Cortex of kidney (tissue), 1 donor: Measurements from ENCODE around the gene RNU1-4.
"Not testable (repeated sequence)": the region's sequence is repeated elsewhere in the genome, so short reads cannot be mapped to it uniquely, and the experiment has no call there.

Source experiments
- DNase-seq: peaks from one replicate; lab custom pipeline; 2025; lab: John Stamatoyannopoulos, UW

Gene RNU1-4

DNA sequence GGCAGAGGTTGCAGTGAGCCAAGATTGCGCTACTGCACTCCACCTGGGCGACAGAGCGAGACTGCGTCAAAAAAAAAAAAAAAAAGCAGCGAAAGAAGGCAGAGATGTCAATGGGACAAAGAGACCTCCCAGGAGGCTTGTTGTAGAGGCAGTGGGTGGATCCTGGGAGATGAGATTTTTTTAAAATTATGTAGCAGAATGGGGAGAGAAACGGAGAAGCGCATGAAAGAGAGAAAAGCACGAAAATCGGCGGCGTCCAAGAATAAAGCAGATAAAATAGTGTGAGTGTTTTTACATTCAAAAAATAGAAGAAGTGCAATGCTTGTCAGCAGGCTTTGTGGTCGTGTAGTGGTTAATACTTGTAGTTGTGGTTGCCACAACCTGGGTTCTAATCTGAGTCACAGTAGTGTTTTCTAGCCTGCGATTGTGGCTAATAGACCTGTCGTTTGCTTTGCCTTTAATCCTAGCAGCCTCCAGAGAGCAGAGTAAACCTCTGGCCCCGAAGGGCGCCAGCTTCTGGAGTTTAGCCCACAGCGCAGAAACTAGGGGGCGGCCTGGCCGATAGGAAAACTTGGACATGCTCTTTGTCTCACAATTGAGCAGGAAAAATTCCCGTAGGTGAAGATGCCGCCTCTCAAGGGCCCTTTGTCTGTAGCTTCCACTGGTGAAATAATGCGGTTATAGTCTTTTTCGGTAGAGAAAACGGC lies 11.9 kb upstream of the RNU1-4 start:
- DNase-seq = not testable (repeated sequence)

DNA sequence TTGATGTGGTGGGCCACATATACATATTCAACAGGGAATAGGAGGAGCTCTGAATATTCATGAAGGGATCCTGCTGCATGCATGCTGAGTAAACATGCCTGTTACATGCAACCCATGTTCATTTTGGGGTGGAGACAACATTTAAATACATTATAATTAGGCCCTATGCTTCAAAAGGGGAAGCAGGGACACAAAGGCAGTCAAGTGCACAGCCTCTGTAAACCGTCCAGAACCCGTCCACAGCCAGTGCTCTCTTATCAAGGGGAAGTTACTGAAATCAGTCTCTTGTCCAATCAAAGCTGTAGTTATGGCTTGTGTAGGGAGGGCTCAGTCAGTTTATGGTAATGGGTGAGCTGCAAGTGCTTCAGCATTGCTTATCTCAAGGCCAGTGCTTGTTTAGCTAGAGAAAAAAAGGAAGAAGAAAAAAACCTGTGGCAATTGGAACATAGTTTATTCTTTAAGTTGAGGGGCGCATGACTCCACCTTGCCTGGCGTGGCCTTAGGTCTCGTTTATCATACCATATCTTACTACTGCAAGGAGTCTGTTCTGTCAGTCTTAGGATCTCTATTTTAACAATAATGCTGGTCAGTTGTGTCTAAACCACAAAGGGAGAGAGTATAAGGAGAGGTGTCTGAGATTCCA lies 7.9 kb upstream of the RNU1-4 start:
- DNase-seq = not testable (repeated sequence)

DNA sequence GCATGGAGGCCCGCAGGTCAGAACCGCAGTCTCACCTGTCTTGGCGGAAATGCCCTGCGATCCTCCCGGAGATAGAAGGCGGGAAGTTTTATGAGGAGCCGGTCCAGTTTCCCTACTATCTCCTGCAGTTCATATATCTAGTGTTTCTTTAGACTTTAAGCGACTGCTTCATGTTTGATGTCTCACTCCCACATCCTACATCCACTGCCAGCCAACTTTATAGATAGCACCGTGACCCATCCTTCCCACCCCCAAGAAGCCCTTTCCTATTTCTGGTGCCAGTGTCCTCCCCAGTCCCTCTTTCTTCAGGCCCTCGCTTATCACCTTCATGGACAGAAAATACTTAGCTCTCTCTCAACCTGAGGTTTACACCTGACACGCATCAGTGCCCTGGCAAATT lies 914 bp downstream of the RNU1-4 start:
- DNase-seq = not testable (repeated sequence)

DNA sequence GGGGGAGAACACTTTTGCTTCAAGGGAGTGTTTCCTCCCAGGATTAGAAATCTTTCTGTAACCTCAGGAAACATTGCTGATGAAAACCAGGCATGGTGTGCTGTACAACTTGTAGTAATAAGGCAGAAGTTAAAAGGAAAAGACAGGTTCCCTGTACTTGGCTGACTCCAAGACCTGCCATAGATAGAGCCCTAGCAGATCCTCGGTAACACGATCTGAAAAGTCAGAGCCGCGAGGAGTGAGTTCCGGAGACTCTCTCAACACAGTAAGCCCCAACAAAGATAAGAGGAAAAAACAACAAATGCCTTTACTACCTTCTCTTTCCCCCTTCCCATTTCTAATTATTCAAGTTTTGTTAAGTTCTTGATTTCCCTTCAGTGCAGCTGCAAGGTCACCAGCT lies 7.3 kb downstream of the RNU1-4 start:
- not testable (repeated sequence) for DNase-seq

DNA sequence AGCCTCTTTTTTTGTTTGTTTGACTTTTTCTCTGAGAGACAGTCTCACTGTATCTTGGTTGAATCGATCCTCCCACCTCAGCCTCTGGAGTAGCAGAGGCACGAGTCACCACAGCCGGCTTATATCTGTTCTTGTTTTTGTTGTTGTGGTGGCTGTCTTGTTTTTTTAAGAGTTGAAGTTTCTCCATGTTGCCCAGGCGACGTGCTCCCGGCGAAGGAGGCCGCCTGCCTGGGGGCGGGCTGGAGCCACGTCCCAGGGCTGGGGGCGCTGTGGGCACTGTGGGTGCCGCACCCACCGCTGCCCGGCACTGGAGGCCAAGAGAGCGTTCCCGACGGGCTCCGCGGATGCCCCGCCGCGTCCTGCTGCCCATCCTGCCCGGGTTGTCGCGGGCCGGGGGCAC lies 8.4 kb downstream of the RNU1-4 start:
- not testable (repeated sequence) for DNase-seq

DNA sequence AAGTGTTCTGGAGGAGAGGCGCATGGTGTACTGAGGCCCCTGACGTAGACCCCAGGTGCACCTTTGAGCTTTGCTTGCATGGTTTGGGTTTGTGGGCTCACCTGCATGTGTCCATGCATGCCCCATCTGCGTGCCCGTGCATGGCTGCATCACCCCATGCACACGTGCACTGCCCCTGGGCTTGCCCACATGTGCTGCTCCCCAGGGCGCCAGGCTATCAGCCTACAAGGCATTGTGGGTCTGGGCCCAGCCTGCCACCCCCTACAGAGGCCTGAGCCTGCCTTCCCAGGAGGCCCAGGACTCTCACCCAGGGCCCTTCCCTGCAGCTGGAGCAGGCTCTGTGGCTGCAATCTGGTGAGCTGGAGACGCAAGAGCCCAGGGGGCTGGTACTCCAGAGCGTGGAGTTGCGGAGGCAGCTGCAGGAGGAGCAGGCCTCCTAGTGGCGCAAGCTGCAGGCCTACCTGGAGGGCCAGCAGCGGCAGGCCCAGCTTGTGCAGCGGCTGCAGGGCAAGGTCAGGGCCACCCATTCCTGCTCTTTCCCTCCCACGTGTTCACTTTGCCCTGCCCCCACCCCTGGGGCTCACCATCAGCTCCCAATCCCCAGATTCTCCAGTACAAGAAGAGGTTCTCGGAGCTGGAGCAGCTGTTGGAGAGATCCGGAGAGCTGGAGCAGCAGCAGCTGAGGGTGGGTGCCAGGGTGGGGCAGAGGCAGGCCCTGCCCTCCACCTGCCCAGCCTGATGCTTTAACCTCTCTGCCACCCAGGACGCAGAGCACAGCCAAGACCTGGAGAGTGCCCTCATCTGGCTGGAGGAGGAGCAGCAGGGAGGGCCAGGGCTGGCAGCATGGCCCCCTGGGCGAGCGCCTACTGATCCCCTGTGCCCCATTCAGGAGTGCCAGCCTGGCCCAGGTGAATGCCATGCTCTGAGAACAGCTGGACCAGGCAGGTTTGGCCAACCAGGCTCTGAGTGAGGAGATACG lies 9.9 kb downstream of the RNU1-4 start:
- DNase-seq = not testable (repeated sequence)

DNA sequence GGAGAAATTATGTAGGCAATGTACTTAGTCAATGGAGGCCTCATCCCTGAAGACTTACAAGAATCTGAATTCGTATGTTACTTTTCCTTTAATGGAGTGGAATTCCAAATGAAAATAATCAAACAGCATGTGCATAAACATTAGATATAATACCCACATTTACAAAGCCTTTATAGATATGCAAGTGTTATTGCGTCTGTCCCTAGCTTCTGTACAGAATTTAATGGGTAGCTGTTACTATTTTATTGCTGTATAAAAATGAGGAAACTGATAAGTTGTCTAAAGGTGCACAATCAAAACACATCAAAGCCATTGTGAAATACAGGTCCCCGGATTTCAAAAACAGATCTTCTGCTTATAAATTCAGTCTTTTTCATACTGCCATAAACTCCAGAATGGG lies 12.5 kb downstream of the RNU1-4 start:
- not testable (repeated sequence) for DNase-seq

DNA sequence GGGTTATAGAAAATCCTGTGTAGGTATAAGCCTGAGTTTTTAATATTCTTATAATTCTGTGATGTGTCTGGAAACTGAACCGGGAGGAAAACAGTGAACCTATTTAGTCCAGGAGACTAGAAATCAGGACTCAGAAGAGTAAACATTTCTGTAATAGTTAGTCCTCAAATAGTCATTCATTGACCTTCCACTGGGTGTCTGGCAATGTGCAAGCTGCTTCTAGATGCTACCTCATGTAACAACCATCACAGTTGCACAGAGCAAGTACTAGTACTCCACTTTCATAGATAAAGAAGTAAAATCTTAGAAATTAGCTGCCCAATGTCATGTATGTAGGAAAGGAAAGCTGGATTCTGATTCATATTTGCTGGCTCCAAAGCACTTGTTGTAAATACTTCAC lies 15.1 kb downstream of the RNU1-4 start:
- DNase-seq = not testable (repeated sequence)

DNA sequence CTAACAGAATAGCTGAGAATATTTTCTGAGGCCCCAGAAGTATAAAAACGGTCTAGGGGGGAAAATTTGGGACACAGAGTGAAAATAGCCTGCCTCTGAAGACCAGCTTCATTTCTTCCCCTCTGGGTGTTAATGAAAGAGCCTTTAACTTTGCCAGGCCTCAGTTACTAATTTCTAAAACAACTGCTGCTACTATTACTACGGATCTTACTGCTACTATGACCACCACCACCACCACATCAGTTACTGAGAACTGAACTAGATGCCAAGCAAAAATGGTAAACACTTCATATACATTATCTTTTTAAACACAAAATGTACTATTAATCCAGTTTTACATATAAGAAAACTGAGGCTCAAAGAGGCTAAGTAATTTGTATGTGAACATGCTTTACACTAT lies 15.6 kb downstream of the RNU1-4 start:
- DNase-seq = not testable (repeated sequence)

DNA sequence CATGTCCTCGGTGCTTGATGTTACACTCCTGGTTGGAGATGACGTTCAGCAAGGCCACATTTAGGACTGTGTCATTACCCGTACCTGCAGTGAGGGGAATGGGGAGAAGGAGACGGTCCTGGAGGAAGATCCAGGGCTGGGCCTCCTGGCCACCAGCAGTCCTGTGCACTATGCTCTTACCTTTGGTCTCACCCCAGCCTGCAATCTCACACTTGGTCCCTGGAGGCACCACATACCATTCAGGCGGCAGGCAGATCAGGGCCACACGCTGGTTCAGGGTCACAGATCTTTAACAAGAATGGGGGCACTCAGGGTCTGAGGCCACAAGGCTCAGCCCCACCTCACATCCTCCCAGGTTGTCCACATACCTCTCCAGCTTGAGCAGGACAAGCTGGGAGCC lies 17.3 kb downstream of the RNU1-4 start:
- DNase-seq = not testable (repeated sequence)

DNA sequence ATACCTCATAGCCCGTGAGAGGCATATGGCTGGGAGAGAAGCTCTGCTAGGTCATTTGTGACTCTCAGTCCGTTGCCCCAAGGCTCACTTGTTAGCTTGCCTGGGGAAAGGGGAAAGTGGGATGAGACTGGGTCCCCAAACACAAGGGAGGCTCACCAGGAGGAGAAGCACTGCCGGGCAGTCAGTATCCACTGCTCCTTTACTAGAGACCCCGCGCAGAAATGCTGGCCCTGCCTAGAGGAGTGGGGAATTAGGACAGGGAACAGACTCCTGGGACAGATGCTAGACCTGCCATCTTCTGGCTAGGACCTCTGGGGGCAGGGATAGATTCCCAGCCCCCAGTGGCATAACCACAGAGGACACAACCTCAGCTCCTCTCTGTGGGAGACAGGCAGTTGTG lies 17.7 kb downstream of the RNU1-4 start:
- DNase-seq = not testable (repeated sequence)

DNA sequence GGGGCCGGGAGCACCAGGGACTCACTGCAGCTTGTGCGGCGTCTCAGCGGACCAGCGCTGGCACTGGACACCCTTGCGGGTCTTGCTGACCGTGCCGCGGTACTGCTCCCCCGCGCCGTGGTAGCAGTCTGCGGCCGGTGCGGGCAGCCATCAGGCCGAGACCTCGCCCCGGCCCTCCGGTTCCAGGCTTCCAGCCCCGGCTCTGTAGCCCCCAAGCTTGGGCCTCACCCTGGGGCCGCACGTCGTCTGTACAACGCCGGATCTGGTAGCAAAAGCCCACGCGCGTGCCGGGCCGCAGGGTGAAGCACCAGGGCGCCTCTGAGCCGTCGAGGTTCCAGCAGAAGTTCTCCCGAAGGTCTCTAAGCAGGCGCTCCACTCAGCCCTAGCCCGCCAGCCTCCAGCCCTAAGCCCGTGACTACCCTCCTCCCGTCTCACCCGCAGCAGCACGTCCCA lies 18.8 kb downstream of the RNU1-4 start:
- not testable (repeated sequence) for DNase-seq

DNA sequence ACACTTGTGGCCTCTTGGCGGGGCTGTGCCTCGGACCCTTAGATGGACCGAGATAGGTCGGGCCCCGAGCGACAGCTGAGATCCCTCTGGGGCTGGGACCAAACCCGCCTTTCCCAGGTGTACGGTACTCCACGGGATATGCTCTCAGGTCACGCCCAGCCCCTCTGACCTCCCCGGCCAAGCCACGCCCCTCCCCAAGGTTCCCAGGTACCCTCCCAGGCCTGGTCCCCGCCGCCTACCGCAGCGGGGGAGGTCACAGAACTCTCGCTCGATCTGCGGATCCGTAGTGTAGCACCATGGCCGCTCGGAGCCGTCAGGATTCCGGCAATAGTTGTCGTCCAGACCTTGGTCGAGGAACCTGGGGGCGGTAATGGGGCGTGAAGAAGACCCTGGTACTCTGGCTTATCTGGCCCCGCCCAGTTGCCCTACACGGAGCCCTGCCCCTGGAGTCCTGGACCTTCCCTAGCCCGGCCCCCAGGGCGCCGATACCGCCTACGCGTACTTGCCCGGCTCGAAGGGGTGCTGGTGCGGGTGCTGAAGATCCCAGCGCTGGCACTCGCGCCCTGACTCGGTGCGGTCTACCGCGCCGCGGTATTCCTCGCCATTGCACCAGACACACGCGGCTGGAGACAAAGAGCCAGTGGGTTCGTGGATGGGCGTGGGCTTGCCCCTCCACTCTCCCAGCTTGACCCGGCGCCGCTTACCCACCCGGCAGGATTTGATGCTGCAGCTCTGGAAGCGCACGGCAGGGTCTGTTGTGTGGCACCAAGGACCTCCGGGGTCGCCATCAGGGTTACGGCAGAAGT lies 19.5 kb downstream of the RNU1-4 start:
- not testable (repeated sequence) for DNase-seq

DNA sequence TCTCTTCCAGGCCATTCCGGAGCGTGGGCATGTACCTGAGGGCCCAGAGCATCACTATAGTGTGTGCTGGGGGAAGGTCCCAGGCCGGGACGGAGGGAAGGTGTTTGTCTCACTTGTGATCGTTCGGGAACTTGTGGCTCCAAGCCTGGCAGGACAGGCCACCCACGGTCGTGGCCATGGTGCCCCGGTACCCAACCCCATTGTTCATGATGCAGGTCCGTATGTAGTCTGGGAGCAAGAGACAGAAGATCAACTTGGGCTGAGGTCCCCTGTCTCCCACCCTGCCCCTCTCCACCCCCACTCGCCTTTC lies 20.1 kb downstream of the RNU1-4 start:
- DNase-seq = not testable (repeated sequence)

DNA sequence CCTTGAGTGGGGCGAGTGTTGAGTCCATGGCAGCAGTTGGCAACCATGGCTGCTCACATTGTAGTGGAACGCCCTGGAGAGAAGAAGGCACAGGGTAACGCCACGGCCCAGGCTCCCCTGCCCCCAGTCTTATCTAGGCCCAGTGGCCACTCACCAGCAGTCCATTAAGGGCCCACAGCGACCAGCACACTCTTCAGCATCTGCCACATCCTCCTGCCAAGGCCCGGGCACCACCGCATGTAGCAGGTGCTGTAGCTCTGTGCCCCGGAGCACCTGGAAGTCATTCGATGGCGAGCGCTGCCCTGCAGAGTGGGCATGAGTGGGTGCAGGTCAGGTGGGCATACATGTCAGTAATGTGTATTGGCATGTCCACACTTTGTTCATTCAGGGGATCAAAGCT lies 20.5 kb downstream of the RNU1-4 start:
- DNase-seq = not testable (repeated sequence)

DNA sequence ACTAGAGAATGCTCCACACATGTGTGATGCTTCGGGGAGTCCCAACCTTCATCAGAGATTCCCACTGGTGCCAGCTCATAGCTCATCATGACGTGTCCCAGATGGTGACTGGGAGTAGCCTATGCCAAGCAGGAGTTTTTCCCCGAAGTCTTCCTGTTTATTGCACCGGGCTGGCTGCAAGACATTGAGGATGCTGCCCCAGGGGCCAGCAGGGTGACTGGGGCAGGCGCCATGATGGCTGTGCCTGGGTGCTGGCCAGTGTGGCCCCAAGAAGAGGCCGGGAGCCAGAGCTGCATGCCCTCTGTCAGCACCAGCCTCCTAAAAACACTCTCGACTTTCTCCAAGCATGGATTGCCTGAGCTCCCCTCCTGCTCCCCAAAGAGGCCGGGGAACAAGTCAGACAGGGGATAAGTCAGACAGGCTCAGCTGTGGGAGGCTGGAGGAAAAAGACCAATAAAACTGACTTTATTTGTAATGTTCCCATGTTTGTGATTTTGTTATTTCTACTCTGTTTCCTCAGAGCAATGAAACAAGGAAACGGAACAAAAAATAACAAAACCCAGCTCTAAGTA lies 24.0 kb downstream of the RNU1-4 start:
- not testable (repeated sequence) for DNase-seq

DNA sequence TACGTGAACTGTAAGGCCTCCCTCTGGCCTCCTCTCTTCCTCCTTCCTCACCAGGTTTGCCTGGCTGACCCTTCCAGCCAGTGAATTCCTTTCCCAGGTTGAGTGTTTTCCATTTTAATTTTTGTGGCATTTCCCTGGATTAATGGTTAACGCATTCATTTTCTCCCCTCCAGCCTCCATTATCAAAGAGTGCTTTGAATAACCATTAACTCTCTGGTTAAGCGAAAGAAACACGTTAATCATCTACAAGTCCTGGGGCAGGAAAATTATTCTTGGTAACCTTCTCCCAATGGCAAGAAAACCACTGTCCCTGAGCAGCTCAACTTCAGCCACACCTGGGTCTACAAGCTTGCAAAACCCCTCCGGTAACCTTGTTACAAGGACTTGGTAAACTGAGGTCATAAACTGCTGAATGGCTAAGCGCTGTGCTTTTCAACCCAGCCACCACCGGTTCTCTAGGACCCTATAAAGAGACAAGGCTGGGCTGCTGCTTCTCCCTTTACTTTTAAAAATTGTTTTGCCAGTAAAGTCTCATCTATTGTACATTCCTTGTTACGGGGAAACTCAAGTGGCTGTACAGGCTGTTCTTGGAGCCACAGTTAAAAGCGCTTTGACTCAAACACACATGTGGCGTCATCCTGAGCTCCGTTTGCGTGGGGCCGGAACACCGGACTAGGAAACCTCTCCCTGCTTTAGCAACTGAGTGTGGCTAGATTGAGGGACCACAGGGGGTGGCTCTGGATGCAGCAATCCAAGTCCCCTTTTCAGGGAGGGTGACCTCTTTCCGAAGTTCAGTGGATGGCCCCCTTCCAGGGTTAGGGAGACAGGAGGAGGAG lies 24.7 kb downstream of the RNU1-4 start:
- DNase-seq = not testable (repeated sequence)

DNA sequence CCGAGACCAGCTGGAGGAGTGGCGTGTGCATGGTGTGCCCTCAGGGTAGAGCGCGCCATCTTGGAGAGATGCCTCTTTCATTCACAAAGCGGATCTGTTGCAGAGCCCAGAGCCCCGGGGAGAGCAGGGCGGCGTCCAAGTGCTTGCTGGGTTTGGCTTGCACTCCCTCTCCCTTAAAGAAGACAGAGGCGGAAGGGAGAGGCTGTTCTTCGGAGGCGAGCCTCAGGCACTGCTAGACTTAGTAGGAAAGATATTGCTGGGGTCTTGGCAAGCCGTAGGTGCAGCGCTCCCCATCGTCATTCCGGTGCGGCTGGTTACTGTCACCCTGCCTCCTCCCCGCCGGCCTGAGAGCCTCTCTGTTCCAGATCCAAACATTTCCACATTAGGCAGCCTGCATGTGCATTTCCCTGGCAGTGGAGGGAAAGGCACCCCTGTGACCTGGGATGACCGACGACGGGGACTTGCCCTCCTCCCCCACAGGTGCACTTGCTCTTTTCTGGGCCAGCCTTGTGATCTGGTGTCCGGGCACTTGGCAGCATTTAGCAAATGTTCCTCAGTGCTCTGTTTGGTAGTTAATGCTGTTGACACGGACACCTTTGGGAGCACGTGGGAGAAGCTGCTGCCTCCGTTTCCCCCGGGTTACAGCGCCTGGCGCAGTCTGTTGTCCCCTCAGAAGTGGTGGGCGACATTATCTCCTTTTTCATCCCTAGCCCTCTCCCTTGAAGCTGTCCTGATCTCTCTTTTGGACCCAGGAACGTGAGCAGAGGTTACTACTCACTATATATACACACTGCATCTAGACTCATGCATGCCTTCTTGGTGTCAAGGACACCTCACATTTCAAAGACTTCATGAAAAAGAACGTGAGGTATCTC lies 25.7 kb downstream of the RNU1-4 start:
- not testable (repeated sequence) for DNase-seq

DNA sequence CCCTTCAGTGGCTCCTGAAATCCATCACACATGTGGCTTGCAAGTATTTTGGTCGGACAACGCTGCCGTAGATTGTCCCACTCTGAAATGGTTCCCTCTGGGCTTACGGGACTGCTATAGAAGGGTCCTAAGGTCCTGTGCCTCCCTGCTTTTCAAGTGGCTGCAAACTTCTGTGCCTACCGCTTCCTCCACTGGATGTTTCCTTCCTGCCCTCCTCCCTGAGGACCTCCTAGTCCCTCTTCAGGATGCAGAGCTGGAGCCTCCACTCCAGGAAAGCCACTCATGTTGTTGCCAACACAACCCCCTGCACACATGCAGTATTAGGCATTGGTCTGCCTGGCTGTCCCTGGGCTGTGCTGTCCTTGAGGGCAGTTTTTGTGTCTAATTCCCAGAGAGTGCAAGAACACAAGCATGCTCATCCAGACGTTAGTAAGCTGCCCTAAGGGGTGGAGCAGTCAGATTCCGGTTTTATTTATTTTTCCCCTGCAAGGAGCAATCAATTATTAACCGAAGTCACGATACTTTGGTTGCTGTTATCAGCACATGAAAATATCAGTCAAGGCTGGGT lies 26.5 kb downstream of the RNU1-4 start:
- not testable (repeated sequence) for DNase-seq
